HL-60 (cell line): ENCODE measurements around the gene UBE2L5.
A peak's percentile ranks its signal among the peaks of the same experiment; 100 is the strongest.

ENCODE experiments used
- DNase-seq, 2 experiments: peaks; one replicate each; pipeline ENCODE4 v3.0.0-alpha.2; 2010 to 2020; ENCODE audit warnings: low read depth in 1 of 2, low spot score in 1 of 2
- H3K27ac ChIP-seq: fragments of 250-450 bp; sonication (Bioruptor Pico); replicated peaks from 2 replicates; pipeline ENCODE4 v1.5.1; 2020; ENCODE audit warnings: mild to moderate bottlenecking, moderate library complexity
- H3K27me3 ChIP-seq: fragments of 250-450 bp; sonication (Bioruptor Pico); 2 replicates; pipeline ENCODE4 v1.5.1; 2021; ENCODE audit warnings: mild to moderate bottlenecking, moderate library complexity; ENCODE audit not compliant: insufficient read depth, poor library complexity, severe bottlenecking
- H3K4me3 ChIP-seq: replicated peaks from 2 replicates; pipeline ENCODE4 v1.5.1; 2011; ENCODE audit warnings: mild to moderate bottlenecking, control low read depth, low read length; ENCODE audit not compliant: insufficient read depth
- GABPA ChIP-seq: IDR thresholded peaks from 2 replicates; pipeline ENCODE4 v1.6.1; 2012; ENCODE audit warnings: low read depth
- POLR2AphosphoS5 ChIP-seq: IDR thresholded peaks from 2 replicates; pipeline ENCODE4 v1.6.1; 2012; ENCODE audit warnings: low read depth
- SPI1 ChIP-seq: IDR thresholded peaks from 2 replicates; pipeline ENCODE4 v1.6.1; 2012; ENCODE audit warnings: low read depth, mild to moderate bottlenecking, borderline replicate concordance
- TF ChIP-seq, protein P1 (sequence below): IDR thresholded peaks from 2 replicates; pipeline ENCODE4 v1.6.1; 2012; ENCODE audit warnings: low read depth; ENCODE audit not compliant: insufficient replicate concordance
- TF ChIP-seq, protein P2 (sequence below): IDR thresholded peaks from one replicate; pipeline ENCODE4 v1.5.1; 2011; ENCODE audit warnings: low read length, control low read depth, inconsistent platforms; ENCODE audit not compliant: insufficient read depth

UBE2L5 gene

GRCh38 chr13:30465593-30466357 is 43.5 kb downstream of the UBE2L5 start, which contains the start of gene HMGB1:
Gene HMGB1, minus strand, starts transcription at chr13:30465936. Its CDS starts 2,256 bp downstream, at chr13:30463680.
- peak; percentile 98 for TF ChIP-seq POLR2AphosphoS5
- TF ChIP-seq, protein P1, sequence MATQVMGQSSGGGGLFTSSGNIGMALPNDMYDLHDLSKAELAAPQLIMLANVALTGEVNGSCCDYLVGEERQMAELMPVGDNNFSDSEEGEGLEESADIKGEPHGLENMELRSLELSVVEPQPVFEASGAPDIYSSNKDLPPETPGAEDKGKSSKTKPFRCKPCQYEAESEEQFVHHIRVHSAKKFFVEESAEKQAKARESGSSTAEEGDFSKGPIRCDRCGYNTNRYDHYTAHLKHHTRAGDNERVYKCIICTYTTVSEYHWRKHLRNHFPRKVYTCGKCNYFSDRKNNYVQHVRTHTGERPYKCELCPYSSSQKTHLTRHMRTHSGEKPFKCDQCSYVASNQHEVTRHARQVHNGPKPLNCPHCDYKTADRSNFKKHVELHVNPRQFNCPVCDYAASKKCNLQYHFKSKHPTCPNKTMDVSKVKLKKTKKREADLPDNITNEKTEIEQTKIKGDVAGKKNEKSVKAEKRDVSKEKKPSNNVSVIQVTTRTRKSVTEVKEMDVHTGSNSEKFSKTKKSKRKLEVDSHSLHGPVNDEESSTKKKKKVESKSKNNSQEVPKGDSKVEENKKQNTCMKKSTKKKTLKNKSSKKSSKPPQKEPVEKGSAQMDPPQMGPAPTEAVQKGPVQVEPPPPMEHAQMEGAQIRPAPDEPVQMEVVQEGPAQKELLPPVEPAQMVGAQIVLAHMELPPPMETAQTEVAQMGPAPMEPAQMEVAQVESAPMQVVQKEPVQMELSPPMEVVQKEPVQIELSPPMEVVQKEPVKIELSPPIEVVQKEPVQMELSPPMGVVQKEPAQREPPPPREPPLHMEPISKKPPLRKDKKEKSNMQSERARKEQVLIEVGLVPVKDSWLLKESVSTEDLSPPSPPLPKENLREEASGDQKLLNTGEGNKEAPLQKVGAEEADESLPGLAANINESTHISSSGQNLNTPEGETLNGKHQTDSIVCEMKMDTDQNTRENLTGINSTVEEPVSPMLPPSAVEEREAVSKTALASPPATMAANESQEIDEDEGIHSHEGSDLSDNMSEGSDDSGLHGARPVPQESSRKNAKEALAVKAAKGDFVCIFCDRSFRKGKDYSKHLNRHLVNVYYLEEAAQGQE: peak; percentile 27
- TF ChIP-seq GABPA: no peak
- no peak for TF ChIP-seq SPI1

GRCh38 chr13:30466358-30466714 is 44.0 kb downstream of the UBE2L5 start:
- Histone ChIP-seq H3K27me3 (no peaks in the 10 kb centered on the region), H3K4me3 (peak overlapping the region; percentile 38), H3K27ac (peak overlapping the region; percentile 96)
- DNase-seq: no peak
- no peak for TF ChIP-seq SPI1
- TF ChIP-seq GABPA: no peak
- TF ChIP-seq, protein P1: peak; percentile 3

More at GRCh38 chr13:30465593-30466357, 43.5 kb downstream of the UBE2L5 start, which contains the start of gene HMGB1:
- DNase-seq: peak; percentile 95 to 100
- peak within 1 kb of the TSS; percentile 96 for H3K27ac ChIP-seq
- no peaks in the 10 kb centered on the region for H3K27me3 ChIP-seq
- H3K4me3 ChIP-seq: peak within 1 kb of the TSS; percentile 64

GRCh38 chr13:30466841-30467252 is 44.6 kb downstream of the UBE2L5 start:
- Histone ChIP-seq H3K27me3 (no peaks in the 10 kb centered on the region), H3K27ac (peak overlapping the region; percentile 96), H3K4me3 (0 out of 2 replicates have a peak overlapping the region, but pooled peaks have one; percentile 18)
- TF ChIP-seq, protein P1: peak; percentile 51
- TF ChIP-seq, protein P2, sequence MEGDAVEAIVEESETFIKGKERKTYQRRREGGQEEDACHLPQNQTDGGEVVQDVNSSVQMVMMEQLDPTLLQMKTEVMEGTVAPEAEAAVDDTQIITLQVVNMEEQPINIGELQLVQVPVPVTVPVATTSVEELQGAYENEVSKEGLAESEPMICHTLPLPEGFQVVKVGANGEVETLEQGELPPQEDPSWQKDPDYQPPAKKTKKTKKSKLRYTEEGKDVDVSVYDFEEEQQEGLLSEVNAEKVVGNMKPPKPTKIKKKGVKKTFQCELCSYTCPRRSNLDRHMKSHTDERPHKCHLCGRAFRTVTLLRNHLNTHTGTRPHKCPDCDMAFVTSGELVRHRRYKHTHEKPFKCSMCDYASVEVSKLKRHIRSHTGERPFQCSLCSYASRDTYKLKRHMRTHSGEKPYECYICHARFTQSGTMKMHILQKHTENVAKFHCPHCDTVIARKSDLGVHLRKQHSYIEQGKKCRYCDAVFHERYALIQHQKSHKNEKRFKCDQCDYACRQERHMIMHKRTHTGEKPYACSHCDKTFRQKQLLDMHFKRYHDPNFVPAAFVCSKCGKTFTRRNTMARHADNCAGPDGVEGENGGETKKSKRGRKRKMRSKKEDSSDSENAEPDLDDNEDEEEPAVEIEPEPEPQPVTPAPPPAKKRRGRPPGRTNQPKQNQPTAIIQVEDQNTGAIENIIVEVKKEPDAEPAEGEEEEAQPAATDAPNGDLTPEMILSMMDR: no peak
- no peak for TF ChIP-seq GABPA
- peak; percentile 62; the same call in 1 of the 2 replicates for TF ChIP-seq POLR2AphosphoS5
- peak; percentile 99 for TF ChIP-seq SPI1
- peak in 1 of 2 experiments; percentile 78 for DNase-seq

- H3K27me3 ChIP-seq: no peaks in the 10 kb centered on the region
- H3K4me3 ChIP-seq: no peak overlapping the region
These were observed 51.4 kb downstream of the UBE2L5 start for GRCh38 chr13:30473675-30474074.

More at GRCh38 chr13:30473675-30474074, 51.4 kb downstream of the UBE2L5 start:
- no peak for DNase-seq
- H3K27ac ChIP-seq: no peak overlapping the region
- TF ChIP-seq, protein P1: no peak
- TF ChIP-seq, protein P2: no peak
- TF ChIP-seq SPI1: no peak
- TF ChIP-seq GABPA: no peak
- no peak for TF ChIP-seq POLR2AphosphoS5
